ENCODE results near the gene SFRP4. TPM values are rescaled to one million over a fixed set of nuclear protein-coding genes. Genes with fewer than 3 reads are reported as not detected.

Gene SFRP4
- total and polyA plus RNA-seq, 9 of the 15 experiments (the other 6 are each of a cell fraction or from before 2014, with no cell fraction given) = not detected

DNA sequence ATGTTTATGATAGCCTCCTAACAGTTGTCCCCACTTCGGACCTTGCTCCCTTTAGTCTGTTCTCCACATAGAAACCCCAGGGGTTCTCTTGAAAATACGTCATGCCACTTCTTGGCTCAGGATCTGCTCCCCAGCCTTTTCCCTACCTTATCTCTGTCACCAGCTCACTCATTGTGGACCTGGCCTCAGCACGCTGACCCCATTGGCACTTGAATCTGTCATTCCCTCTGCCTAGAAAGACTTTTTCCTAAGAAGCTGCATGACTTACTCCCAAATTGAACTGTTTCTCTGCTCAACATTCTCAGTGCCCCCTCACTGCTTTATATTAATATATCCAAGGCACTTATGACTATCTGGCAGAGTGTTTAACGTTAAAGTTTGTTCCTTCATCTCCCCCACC is 12.3 kb upstream of the SFRP4 start (continued):
- no peak for TF ChIP-seq ZNF449 (CRISPR knock-in tag; IDR thresholded peaks at IDR 0.05)
- TF ChIP-seq ZNF551 (CRISPR knock-in tag; IDR thresholded peaks at IDR 0.05) = no peak

DNA sequence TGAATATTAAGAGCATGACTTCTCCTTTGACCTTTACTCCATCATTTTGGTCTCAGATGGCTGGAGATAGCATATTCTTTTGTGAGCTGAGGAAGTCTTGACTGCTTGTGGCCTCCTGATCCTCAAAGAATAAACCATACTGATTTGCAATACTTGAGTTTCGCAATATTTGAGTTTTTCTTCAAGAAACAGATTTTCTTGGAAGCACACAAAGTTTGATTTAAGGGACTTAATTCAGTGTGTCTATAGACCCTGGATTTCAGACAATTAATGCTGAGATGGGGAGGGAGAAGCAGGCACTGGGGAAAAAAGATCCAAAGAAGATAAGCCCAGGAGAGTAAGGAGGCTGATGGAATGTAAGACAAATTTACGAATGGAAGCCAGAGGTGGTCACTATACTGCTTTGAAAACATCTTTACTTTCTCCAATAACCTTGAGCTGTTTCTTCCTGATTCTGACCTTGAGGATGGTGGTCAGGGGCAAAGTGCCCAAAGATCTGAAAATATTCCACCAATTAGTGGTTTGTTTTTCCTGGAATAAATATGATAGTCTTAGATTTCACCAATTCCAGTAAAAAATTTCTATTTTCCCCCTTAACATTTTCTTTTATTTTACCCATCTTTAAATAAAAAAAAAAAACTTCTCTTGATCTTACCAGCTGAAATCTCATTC is 11.3 kb upstream of the SFRP4 start:
- BruUV-seq (replicated peaks) = no TSS peak
- Histone ChIP-seq H3K27ac (ENCODE audit: extremely low read depth, low read depth, low read length) (no peak overlapping the region), H2AFZ (ENCODE audit: low read depth, low read length) (no peak overlapping the region), H3K9me1 (ENCODE audit: control insufficient read depth, insufficient read depth, low read length) (no peaks in the 10 kb centered on the region), H3K79me2 (ENCODE audit: control insufficient read depth, insufficient read depth, low read length) (no peaks in the 10 kb centered on the region), H3K9ac (ENCODE audit: insufficient read depth in 1 of 2, low read depth in 2 of 2, low read length in 2 of 2) (no peak overlapping the region), H3K4me3 (no peak overlapping the region), H3K27me3 (ENCODE audit: control insufficient read depth in 2 of 2, insufficient read depth in 2 of 2, low read length in 2 of 2) (no peaks in the 10 kb centered on the region), H3K4me1 (replicated peaks in 1 of 2; ENCODE audit: control insufficient read depth in 2 of 2, insufficient read depth in 2 of 2, low read length in 2 of 2) (peaks cover 0 to 7% of the 10 kb centered on the region in 2 experiments; a peak in 3 of 5 replicates), H3K4me2 (ENCODE audit: insufficient read depth, low read length) (no peak overlapping the region), H3K9me3 (replicated peaks; ENCODE audit: control insufficient read depth, insufficient read depth, low read depth, low read length) (no peaks in the 10 kb centered on the region), H4K20me1 (replicated peaks; ENCODE audit: control insufficient read depth, insufficient read depth, low read length) (no peaks in the 10 kb centered on the region), H3K36me3 (ENCODE audit: control insufficient read depth, insufficient read depth, low read length) (no peaks in the 10 kb centered on the region)
- FAIRE-seq (no peak), ATAC-seq (no peak), DNase-seq (ENCODE audit: extremely low read depth in 1 of 4, low spot score in 3 of 4) (no peak)
- ChIA-PET POLR2A (no interaction called here), CTCF (ENCODE audit: low intra/inter-chr PET ratio) (no interaction called here)
- intact Hi-C loops (cut with micrococcal nuclease) = no loop called here
- in situ Hi-C loops (cut with MboI) = no loop called here
- TF ChIP-seq SMAD1 (IDR thresholded peaks at IDR 0.05; ENCODE audit: low read depth, low read length, partially characterized antibody) = no peak
- TF ChIP-seq CEBPG (CRISPR knock-in tag; IDR thresholded peaks at IDR 0.05) = no peak
- peak; percentile 15 to 42; a peak in 1 of 4 replicates for TF ChIP-seq CEBPG (tag; conservative IDR thresholded peaks at IDR 0.05 in 1 of 2, IDR thresholded peaks at IDR 0.05 in 1 of 2)
- peak; percentile 85 for TF ChIP-seq CEBPB (tag; IDR thresholded peaks at IDR 0.05)
- TF ChIP-seq ZFP36 (IDR thresholded peaks at IDR 0.05; ENCODE audit: low read depth, low read length, partially characterized antibody) = no peak
- no peak for TF ChIP-seq POLR2B (IDR thresholded peaks at IDR 0.05; ENCODE audit: low read depth, partially characterized antibody)
- WGBS (ENCODE audit: insufficient coverage, low coverage, missing lambda C conversion rate) = 41% methylated on average over 2 of the region's 2 CpGs
